ENCODE measurements around the gene TMEM132C.

DNA sequence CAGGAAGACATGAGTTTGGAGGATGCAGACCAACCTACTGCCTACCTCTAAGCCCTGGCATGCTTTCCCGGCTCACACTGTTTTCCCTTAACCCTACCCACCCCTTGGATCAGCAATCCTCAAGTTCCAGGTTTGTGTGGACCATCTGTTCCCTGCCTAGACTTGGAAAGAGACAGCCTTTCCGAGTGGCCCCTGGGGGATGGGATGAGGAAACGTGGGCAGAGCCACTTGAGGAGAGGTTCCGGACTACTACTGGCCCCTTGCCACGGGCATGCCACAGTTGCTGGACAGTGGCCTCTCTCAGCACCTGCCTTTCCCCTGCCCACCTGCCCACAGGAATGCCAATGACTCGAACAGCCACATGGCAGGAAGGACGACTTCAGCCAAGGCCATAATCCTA lies 420.9 kb downstream of the TMEM132C start:
- TF ChIP-seq, protein P1, sequence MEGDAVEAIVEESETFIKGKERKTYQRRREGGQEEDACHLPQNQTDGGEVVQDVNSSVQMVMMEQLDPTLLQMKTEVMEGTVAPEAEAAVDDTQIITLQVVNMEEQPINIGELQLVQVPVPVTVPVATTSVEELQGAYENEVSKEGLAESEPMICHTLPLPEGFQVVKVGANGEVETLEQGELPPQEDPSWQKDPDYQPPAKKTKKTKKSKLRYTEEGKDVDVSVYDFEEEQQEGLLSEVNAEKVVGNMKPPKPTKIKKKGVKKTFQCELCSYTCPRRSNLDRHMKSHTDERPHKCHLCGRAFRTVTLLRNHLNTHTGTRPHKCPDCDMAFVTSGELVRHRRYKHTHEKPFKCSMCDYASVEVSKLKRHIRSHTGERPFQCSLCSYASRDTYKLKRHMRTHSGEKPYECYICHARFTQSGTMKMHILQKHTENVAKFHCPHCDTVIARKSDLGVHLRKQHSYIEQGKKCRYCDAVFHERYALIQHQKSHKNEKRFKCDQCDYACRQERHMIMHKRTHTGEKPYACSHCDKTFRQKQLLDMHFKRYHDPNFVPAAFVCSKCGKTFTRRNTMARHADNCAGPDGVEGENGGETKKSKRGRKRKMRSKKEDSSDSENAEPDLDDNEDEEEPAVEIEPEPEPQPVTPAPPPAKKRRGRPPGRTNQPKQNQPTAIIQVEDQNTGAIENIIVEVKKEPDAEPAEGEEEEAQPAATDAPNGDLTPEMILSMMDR (IDR thresholded peaks at IDR 0.05): no peak
- TF ChIP-seq POLR2A (IDR thresholded peaks at IDR 0.05) (no peak), EP300 (IDR thresholded peaks at IDR 0.05) (no peak)
